OCI-LY3 (cell line): ENCODE results near the gene VOPP1.
"Not testable (repeated sequence)": the region's sequence is repeated elsewhere in the genome, so short reads cannot be mapped to it uniquely, and the experiment has no call there.

Experiments
- H2AFZ ChIP-seq: fragments of 200-600, 300-600 bp; shearing (Covaris generic); 2 replicates; pipeline ENCODE4 v1.6.0; 2014; ENCODE audit warnings: antibody characterized with exemption, low read depth, low read length
- H3K27ac ChIP-seq: fragments of 200-600, 300-600 bp; sonication (generic); 2 replicates; pipeline ENCODE4 v1.5.1; 2014; ENCODE audit warnings: mild to moderate bottlenecking, low read length, moderate library complexity, mixed read lengths
- H3K27me3 ChIP-seq: fragments of 200-600, 300-600 bp; sonication (generic); 2 replicates; pipeline ENCODE4 v1.6.1; 2014; ENCODE audit warnings: low read depth, low read length, mixed read lengths
- H3K36me3 ChIP-seq: fragments of 200-600, 300-600 bp; sonication (generic); replicated peaks from 2 replicates; pipeline ENCODE3; 2014; ENCODE audit warnings: low read depth, low read length, mixed read lengths
- H3K4me1 ChIP-seq: fragments of 300-600, 200-600 bp; sonication (generic); 2 replicates; pipeline ENCODE4 v1.6.1; 2014; ENCODE audit warnings: low read length, mixed read lengths
- H3K4me2 ChIP-seq: fragments of 200-600, 300-600 bp; sonication (generic); 2 replicates; pipeline ENCODE4 v1.6.1; 2014; ENCODE audit warnings: low read length, mixed read lengths
- H3K4me3 ChIP-seq: fragments of 300-600, 200-600 bp; sonication (generic); 2 replicates; pipeline ENCODE4 v1.5.1; 2014; ENCODE audit warnings: antibody characterized with exemption, mild to moderate bottlenecking, low read length, moderate library complexity
- H3K79me2 ChIP-seq: fragments of 300-600, 200-600 bp; shearing (Covaris generic); 2 replicates; pipeline ENCODE4 v1.6.1; 2014; ENCODE audit warnings: mild to moderate bottlenecking, low read length, mixed read lengths
- H3K9ac ChIP-seq: fragments of 300-600, 200-600 bp; shearing (Covaris generic); 2 replicates; pipeline ENCODE4 v1.6.0; 2014; ENCODE audit warnings: mild to moderate bottlenecking, low read length, moderate library complexity
- H3K9me3 ChIP-seq: fragments of 200-600, 300-600 bp; shearing (Covaris generic); 2 replicates; pipeline ENCODE4 v1.6.1; 2014; ENCODE audit warnings: low read length, mixed read lengths; ENCODE audit not compliant: insufficient read depth
- H4K20me1 ChIP-seq: fragments of 200-600, 300-600 bp; sonication (generic); 2 replicates; pipeline ENCODE4 v1.6.1; 2016; ENCODE audit warnings: low read length, mixed read lengths; ENCODE audit not compliant: insufficient read depth
- EZH2phosphoT487 ChIP-seq: fragments of 200-600 bp; shearing (Covaris generic); IDR thresholded peaks from 2 replicates; pipeline ENCODE4 v1.6.1; 2018; ENCODE audit warnings: antibody characterized with exemption, mixed run types, low read depth
- TF ChIP-seq, protein P1 (sequence below): fragments of 200-600, 300-600 bp; sonication (generic); IDR thresholded peaks from 2 replicates; pipeline ENCODE4 v1.5.1; 2014; ENCODE audit warnings: antibody characterized with exemption, low read length, low read depth

Gene VOPP1

DNA sequence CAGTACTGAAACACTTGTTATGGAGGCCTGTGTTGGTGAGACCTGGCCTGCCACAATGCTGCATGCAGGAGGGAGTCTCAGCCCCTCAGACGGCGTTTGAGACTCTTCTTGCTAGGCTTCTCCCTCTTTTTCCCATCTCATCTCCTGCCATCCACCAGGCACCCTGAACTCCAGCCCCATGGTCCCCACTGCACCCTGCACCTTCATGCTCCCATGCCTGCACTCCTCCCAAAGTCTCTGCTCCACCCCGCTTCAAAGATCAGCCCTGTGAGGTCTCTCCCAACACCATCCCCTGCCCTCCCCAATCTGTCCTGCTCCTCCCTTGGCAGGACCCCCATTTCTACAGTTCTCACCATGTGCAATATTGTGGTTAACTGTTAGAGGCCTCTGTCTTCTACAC is 61.7 kb downstream of the VOPP1 start:
- peaks cover 100% of the 10 kb centered on the region for H3K79me2 ChIP-seq
- H3K4me2 ChIP-seq = peak overlapping the region; percentile 62
- no peak for TF ChIP-seq EZH2phosphoT487
- TF ChIP-seq, protein P1, sequence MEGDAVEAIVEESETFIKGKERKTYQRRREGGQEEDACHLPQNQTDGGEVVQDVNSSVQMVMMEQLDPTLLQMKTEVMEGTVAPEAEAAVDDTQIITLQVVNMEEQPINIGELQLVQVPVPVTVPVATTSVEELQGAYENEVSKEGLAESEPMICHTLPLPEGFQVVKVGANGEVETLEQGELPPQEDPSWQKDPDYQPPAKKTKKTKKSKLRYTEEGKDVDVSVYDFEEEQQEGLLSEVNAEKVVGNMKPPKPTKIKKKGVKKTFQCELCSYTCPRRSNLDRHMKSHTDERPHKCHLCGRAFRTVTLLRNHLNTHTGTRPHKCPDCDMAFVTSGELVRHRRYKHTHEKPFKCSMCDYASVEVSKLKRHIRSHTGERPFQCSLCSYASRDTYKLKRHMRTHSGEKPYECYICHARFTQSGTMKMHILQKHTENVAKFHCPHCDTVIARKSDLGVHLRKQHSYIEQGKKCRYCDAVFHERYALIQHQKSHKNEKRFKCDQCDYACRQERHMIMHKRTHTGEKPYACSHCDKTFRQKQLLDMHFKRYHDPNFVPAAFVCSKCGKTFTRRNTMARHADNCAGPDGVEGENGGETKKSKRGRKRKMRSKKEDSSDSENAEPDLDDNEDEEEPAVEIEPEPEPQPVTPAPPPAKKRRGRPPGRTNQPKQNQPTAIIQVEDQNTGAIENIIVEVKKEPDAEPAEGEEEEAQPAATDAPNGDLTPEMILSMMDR = no peak

DNA sequence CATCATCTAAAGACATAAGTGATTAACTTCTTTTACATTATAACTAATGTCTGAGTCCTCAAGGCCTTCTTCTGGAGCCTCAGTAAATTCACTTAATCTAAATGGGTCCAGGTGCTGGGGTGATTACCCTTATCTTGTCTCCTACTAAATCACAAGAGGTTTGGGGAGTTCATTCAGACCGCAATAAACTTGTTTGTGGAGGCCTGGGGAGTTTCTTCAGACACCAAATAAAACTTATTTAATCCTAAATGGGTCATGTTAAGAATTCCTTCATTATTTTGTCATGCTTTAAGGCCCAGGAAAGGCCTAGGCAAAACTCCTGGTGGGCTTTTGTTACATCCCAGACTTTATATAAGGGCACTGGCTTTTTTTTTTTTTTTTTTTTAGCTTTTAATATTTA is 62.1 kb downstream of the VOPP1 start:
- peak overlapping the region; percentile 85 for H3K9ac ChIP-seq
- peaks cover 56% of the 10 kb centered on the region for H3K36me3 ChIP-seq
- H3K4me2 ChIP-seq = peak overlapping the region; percentile 62
- peaks cover 88% of the 10 kb centered on the region for H3K4me1 ChIP-seq
- not testable (repeated sequence) for H3K27me3 ChIP-seq, H4K20me1 ChIP-seq, H3K9me3 ChIP-seq, H2AFZ ChIP-seq, H3K4me3 ChIP-seq
- H3K27ac ChIP-seq = peak overlapping the region; percentile 97
- H3K79me2 ChIP-seq = peaks cover 99% of the 10 kb centered on the region

More for the DNA sequence above, 61.7 kb downstream of the VOPP1 start:
- H3K4me1 ChIP-seq = peaks cover 91% of the 10 kb centered on the region
- H3K4me3 ChIP-seq = peak overlapping the region; percentile 16; the same call in 1 of the 2 replicates
- H2AFZ ChIP-seq = no peak overlapping the region
- H3K36me3 ChIP-seq = peaks cover 59% of the 10 kb centered on the region
- no peaks in the 10 kb centered on the region for H4K20me1 ChIP-seq
- peak overlapping the region; percentile 85 for H3K9ac ChIP-seq
- no peaks in the 10 kb centered on the region for H3K9me3 ChIP-seq
- peak overlapping the region; percentile 97 for H3K27ac ChIP-seq
- no peaks in the 10 kb centered on the region for H3K27me3 ChIP-seq

DNA sequence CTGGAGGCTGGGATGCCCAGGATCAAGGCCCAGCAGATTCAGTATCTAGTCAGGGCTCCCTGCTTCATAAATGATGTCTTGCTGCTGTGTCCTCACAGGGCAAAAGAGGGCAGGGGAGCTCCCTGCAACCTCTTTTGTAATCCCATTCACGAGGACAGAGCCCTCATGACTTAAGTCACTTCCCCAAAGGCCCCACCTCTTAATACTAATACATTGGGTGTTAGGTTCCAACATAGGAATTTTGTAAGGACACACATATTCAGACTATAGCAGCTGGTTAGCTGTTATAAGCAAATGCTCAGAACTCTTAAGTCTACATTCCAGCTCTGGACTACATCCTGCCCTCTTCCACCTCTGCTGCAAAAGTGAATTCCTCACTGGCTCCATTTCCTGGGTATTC is 63.0 kb downstream of the VOPP1 start:
- Histone ChIP-seq H3K36me3 (peaks cover 58% of the 10 kb centered on the region), H3K4me2 (peak overlapping the region; percentile 62), H3K9me3 (no peaks in the 10 kb centered on the region), H2AFZ (no peak overlapping the region), H3K4me3 (0 out of 2 replicates have a peak overlapping the region, but pooled peaks have one; percentile 10), H4K20me1 (peaks cover 10% of the 10 kb centered on the region; the same call in 1 of the 2 replicates), H3K4me1 (peaks cover 88% of the 10 kb centered on the region), H3K27me3 (no peaks in the 10 kb centered on the region), H3K79me2 (peaks cover 99% of the 10 kb centered on the region), H3K9ac (peak overlapping the region; percentile 85), H3K27ac (peak overlapping the region; percentile 97)
- TF ChIP-seq, protein P1 = 0 out of 2 replicates have a peak, but pooled peaks have one; percentile 16
- no peak for TF ChIP-seq EZH2phosphoT487

DNA sequence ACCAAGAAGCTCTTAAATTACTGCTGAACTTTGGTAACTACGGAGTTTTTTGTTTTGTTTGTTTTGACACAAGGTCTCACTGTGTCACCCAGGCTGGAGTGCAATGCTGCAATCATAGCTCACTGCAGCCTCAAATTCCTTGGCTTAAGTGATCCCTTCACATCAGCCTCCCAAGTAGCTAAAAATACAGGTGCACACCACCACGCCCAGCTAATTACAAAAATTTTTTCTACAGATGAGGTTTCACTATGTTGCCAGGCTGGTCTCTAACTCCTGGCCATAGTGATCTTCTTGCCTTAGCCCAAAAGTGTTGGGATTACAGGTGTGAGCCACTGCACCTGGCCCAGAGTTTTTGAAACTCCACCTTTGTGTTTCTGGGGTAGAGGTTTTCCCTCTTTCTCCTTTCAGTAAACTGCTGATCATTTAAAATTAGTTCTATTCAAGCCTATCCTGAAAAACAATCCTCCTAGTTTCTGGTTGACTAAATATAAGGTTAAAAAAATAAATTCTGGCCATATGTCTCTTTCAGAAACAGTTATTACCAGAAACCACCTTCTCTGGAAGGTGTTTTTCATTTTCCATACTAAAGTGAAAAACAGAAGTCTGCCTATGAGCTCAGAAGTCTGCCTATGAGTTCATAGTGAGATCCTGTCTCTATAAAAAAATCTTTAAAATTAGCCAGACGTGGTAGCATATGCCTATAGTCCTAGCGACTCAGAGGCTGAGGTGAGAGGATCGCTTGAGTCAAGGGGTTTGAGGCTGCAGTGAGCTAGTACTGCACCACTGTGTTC is 63.9 kb downstream of the VOPP1 start:
- H3K9me3 ChIP-seq = no peaks in the 10 kb centered on the region
- H3K4me1 ChIP-seq = peaks cover 87% of the 10 kb centered on the region
- H3K36me3 ChIP-seq = peaks cover 63% of the 10 kb centered on the region
- TF ChIP-seq, protein P1 = no peak
- no peak for TF ChIP-seq EZH2phosphoT487
- no peak overlapping the region for H2AFZ ChIP-seq
- no peaks in the 10 kb centered on the region for H3K27me3 ChIP-seq
- H3K9ac ChIP-seq = peak overlapping the region; percentile 85
- peaks cover 19% of the 10 kb centered on the region for H4K20me1 ChIP-seq
- peak overlapping the region; percentile 62 for H3K4me2 ChIP-seq
- H3K79me2 ChIP-seq = peaks cover 99% of the 10 kb centered on the region
- no peak overlapping the region for H3K4me3 ChIP-seq
- peak overlapping the region; percentile 97 for H3K27ac ChIP-seq
